ENCODE results near the gene TNRC6C. TPM values are rescaled to one million over a fixed set of nuclear protein-coding genes. Genes with fewer than 3 reads are reported as not detected.

TNRC6C gene
- total RNA-seq, 1 donor: 6.2 TPM

- DNase-seq (ENCODE audit: insufficient read length, low spot score, missing footprints): peak; percentile 80
- H3K36me3 ChIP-seq (ENCODE audit: insufficient read depth, low read length): no peaks in the 10 kb centered on the region
- TF ChIP-seq CTCF (IDR thresholded peaks at IDR 0.05; ENCODE audit: extremely low read depth, low read depth, low read length): no peak
- no peaks in the 10 kb centered on the region for H3K4me1 ChIP-seq (ENCODE audit: insufficient read depth, low read length)
- no peak overlapping the region for H3K27ac ChIP-seq (ENCODE audit: low read depth, low read length)
- H2AFZ ChIP-seq (ENCODE audit: low read length): no peak overlapping the region
- H3K4me2 ChIP-seq (ENCODE audit: insufficient read depth, low read length): no peak overlapping the region
- no peaks in the 10 kb centered on the region for H3K79me2 ChIP-seq (ENCODE audit: insufficient read depth, low read length)
- no peaks in the 10 kb centered on the region for H4K20me1 ChIP-seq (ENCODE audit: insufficient read depth, low read length)
- no peaks in the 10 kb centered on the region for H3K9me3 ChIP-seq (ENCODE audit: low read depth, low read length)
- H3K4me3 ChIP-seq (ENCODE audit: insufficient read depth, low read length): no peak overlapping the region
- H3K27me3 ChIP-seq (ENCODE audit: insufficient read depth, low read length): peaks cover 33% of the 10 kb centered on the region
Measured at GRCh38 chr17:78127239-78127887, 168.9 kb downstream of the TNRC6C start.

- DNase-seq (ENCODE audit: insufficient read length, low spot score, missing footprints): peak; percentile 88
- H3K79me2 ChIP-seq (ENCODE audit: insufficient read depth, low read length): no peaks in the 10 kb centered on the region
- no peak overlapping the region for H3K4me2 ChIP-seq (ENCODE audit: insufficient read depth, low read length)
- no peak for TF ChIP-seq CTCF (IDR thresholded peaks at IDR 0.05; ENCODE audit: extremely low read depth, low read depth, low read length)
- peaks cover 40% of the 10 kb centered on the region for H3K27me3 ChIP-seq (ENCODE audit: insufficient read depth, low read length)
- H2AFZ ChIP-seq (ENCODE audit: low read length): no peak overlapping the region
- no peaks in the 10 kb centered on the region for H3K4me1 ChIP-seq (ENCODE audit: insufficient read depth, low read length)
- no peaks in the 10 kb centered on the region for H3K9me3 ChIP-seq (ENCODE audit: low read depth, low read length)
- H4K20me1 ChIP-seq (ENCODE audit: insufficient read depth, low read length): no peaks in the 10 kb centered on the region
- H3K27ac ChIP-seq (ENCODE audit: low read depth, low read length): no peak overlapping the region
- peak overlapping the region; percentile 22 for H3K4me3 ChIP-seq (ENCODE audit: insufficient read depth, low read length)
- H3K36me3 ChIP-seq (ENCODE audit: insufficient read depth, low read length): no peaks in the 10 kb centered on the region
Measured at GRCh38 chr17:78127888-78128550, 169.5 kb downstream of the TNRC6C start.

GRCh38 chr17:78128551-78129350, 170.2 kb downstream of the TNRC6C start, which contains the start of gene TMC6:
TSS of gene TMC6 (minus strand) at chr17:78128755. CDS start at chr17:78126832, 1,923 bp downstream.
- TF ChIP-seq CTCF (IDR thresholded peaks at IDR 0.05; ENCODE audit: extremely low read depth, low read depth, low read length): no peak
- peak; percentile 92 for DNase-seq (ENCODE audit: insufficient read length, low spot score, missing footprints)
- Histone ChIP-seq H3K4me2 (ENCODE audit: insufficient read depth, low read length) (no peak within 1 kb of the TSS), H3K4me3 (ENCODE audit: insufficient read depth, low read length) (peak within 1 kb of the TSS; percentile 22), H3K79me2 (ENCODE audit: insufficient read depth, low read length) (no peaks in the 10 kb centered on the region), H3K9me3 (ENCODE audit: low read depth, low read length) (no peaks in the 10 kb centered on the region), H4K20me1 (ENCODE audit: insufficient read depth, low read length) (no peaks in the 10 kb centered on the region), H2AFZ (ENCODE audit: low read length) (no peak within 1 kb of the TSS), H3K4me1 (ENCODE audit: insufficient read depth, low read length) (no peaks in the 10 kb centered on the region), H3K36me3 (ENCODE audit: insufficient read depth, low read length) (no peaks in the 10 kb centered on the region), H3K27ac (ENCODE audit: low read depth, low read length) (no peak within 1 kb of the TSS), H3K27me3 (ENCODE audit: insufficient read depth, low read length) (peaks cover 42% of the 10 kb centered on the region)

All from osteoblast (primary cell).